Lung (tissue), 12 donors: ENCODE measurements around the gene NTF3. TPM values are rescaled to one million over a fixed set of nuclear protein-coding genes. Genes with fewer than 3 reads are reported as not detected.
"Not testable (repeated sequence)": the region's sequence is repeated elsewhere in the genome, so short reads cannot be mapped to it uniquely, and the experiment has no call there.

Experiments used
- ATAC-seq: fragments of 200-7000 bp; cut with Tn5 transposase; one replicate; pipeline ENCODE4 v1.9.1; 2020; ENCODE audit warnings: moderate number of reproducible peaks; ENCODE audit not compliant: insufficient read depth, low FRiP score
- DNase-seq, 3 donors: peaks; one replicate each; pipeline ENCODE4 v3.0.0-alpha.2; 2013 to 2017
- H3K27ac ChIP-seq, 2 donors: one replicate each; pipeline ENCODE4 v1.5.1; 2013; ENCODE audit warnings: mild to moderate bottlenecking in 2 of 2, moderate library complexity in 2 of 2, control low read depth in 1 of 2, inconsistent platforms in 1 of 2, low read depth in 1 of 2, low read length in 1 of 2
- H3K27me3 ChIP-seq, 3 donors: one replicate each; pipeline ENCODE4 v1.5.1; 2013; ENCODE audit warnings: low read length in 2 of 3; ENCODE audit not compliant: control insufficient read depth in 3 of 3, insufficient read depth in 3 of 3
- H3K36me3 ChIP-seq, 4 donors: one replicate each; pipeline ENCODE4 v1.5.1; 2013; ENCODE audit warnings: low read length in 4 of 4, mild to moderate bottlenecking in 1 of 4, moderate library complexity in 1 of 4; ENCODE audit not compliant: control insufficient read depth in 4 of 4, insufficient read depth in 4 of 4
- H3K4me1 ChIP-seq, 5 donors: one replicate each; pipeline ENCODE4 v1.5.1; 2013; ENCODE audit warnings: low read length in 5 of 5, mild to moderate bottlenecking in 2 of 5, moderate library complexity in 1 of 5; ENCODE audit not compliant: control insufficient read depth in 5 of 5, insufficient read depth in 5 of 5
- H3K4me3 ChIP-seq: one replicate; pipeline ENCODE4 v1.5.1; 2013; ENCODE audit warnings: mild to moderate bottlenecking, control low read depth, moderate library complexity
- H3K9ac ChIP-seq, 2 donors: one replicate each; pipeline ENCODE4 v1.5.1; 2013; ENCODE audit warnings: low read length in 2 of 2, control low read depth in 1 of 2; ENCODE audit not compliant: insufficient read depth in 1 of 2
- H3K9me3 ChIP-seq, 4 donors: one replicate each; pipeline ENCODE4 v1.5.1; 2013; ENCODE audit warnings: low read length in 3 of 4, mild to moderate bottlenecking in 1 of 4, moderate library complexity in 1 of 4; ENCODE audit not compliant: control insufficient read depth in 4 of 4, insufficient read depth in 3 of 4
- WGBS, 2 donors: extraction: QIAGEN DNeasy Blood & Tissue Kit; methylation state at CpG; one replicate each; pipeline ENCODE4 v1.1.7; 2013; 5-methylcytosine and 5-hydroxymethylcytosine counted together
- polyA plus RNA-seq, 2 donors: library from polyadenylated mRNA; stranded (reverse); fragments of 200-250 nt; gene quantifications; one replicate each; pipeline ENCODE4 v1.2.1, GENCODE V29; 2013
- total RNA-seq, 2 donors: library from RNA; depleted of rRNA in 1 of 2; stranded (reverse); fragments of >200 nt in 1 of 2; gene quantifications; one replicate each; pipeline ENCODE4 v1.2.1, GENCODE V29; 2014 to 2021
- TF ChIP-seq, protein P1 (sequence below): IDR thresholded peaks from 2 replicates; pipeline ENCODE4 v1.5.1; 2012; ENCODE audit warnings: mild to moderate bottlenecking; ENCODE audit errors: control extremely low read depth, extremely low read depth
- donor health status: control.
- donor health status: control.
- donor health status: Bipolar disorder and iron deficiency.
- donor health status: healthy.
- donor health status: DM: yes; HTN: yes; CAD: no.

NTF3 gene
- total and polyA plus RNA-seq, 4 donors: 0.84 to 2.7 (median 1.0) TPM

DNA sequence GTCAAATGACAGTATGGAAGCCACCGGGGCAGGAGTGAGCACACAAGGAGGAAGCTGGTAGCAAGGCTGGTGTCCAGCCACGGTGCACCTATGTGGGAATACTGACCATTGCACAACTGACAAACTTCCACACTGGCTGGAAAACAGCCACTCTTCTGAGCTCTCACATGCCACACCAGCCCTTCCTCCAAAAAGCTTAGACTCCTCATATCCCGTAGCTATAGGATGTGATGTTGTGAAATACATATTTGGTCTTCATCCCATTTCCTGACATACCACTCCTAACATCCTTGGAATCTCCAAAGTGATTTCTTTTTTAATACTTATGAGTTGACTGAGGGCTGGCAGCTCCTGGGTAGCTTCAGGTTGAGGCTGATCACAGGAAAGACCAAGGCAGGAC is 103.6 kb downstream of the NTF3 start:
- H3K36me3 ChIP-seq: no peaks in the 10 kb centered on the region

DNA sequence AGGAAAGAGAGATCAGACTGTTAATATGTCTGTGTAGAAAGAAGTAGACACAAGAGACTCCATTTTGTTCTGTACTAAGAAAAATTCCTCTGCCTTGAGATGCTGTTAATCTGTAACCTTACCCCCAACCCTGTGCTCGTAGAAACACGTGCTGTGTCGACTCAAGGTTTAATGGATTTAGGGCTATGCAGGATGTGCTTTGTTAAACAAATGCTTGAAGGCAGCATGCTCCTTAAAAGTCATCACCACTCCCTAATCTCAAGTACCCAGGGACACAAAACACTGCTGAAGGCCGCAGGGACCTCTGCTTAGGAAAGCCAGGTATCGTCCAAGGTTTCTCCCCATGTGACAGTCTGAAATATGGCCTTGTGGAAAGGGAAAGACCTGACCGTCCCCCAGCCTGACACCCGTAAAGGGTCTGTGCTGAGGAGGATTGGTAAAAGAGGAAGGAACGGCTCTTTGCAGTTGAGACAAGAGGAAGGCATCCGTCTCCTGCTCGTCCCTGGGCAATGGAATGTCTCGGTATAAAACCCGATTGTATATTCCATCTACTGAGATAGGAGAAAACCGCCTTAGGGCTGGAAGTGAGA is 105.2 kb downstream of the NTF3 start:
- H3K27ac ChIP-seq, H3K27me3 ChIP-seq, H3K4me1 ChIP-seq, H3K9me3 ChIP-seq, H3K9ac ChIP-seq, ATAC-seq, H3K4me3 ChIP-seq, H3K36me3 ChIP-seq: not testable (repeated sequence)
- peak in 1 of 3 donors; percentile 13 for DNase-seq
- WGBS, 2 donors: 19 to 30% methylated on average over 13 of the region's 13 CpGs

More for the DNA sequence above, 103.6 kb downstream of the NTF3 start:
- no peak overlapping the region for H3K9ac ChIP-seq
- H3K4me3 ChIP-seq: no peak overlapping the region
- TF ChIP-seq, protein P1, sequence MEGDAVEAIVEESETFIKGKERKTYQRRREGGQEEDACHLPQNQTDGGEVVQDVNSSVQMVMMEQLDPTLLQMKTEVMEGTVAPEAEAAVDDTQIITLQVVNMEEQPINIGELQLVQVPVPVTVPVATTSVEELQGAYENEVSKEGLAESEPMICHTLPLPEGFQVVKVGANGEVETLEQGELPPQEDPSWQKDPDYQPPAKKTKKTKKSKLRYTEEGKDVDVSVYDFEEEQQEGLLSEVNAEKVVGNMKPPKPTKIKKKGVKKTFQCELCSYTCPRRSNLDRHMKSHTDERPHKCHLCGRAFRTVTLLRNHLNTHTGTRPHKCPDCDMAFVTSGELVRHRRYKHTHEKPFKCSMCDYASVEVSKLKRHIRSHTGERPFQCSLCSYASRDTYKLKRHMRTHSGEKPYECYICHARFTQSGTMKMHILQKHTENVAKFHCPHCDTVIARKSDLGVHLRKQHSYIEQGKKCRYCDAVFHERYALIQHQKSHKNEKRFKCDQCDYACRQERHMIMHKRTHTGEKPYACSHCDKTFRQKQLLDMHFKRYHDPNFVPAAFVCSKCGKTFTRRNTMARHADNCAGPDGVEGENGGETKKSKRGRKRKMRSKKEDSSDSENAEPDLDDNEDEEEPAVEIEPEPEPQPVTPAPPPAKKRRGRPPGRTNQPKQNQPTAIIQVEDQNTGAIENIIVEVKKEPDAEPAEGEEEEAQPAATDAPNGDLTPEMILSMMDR: no peak
- no peak overlapping the region for H3K27ac ChIP-seq
- WGBS, 2 donors: 76 to 86% methylated on average over 3 of the region's 3 CpGs
- peaks cover 0 to 8% (median 0%) of the 10 kb centered on the region in 4 donors for H3K9me3 ChIP-seq
- H3K27me3 ChIP-seq: no peaks in the 10 kb centered on the region
- no peak for DNase-seq
- ATAC-seq: no peak
- peaks cover 0 to 1% (median 0%) of the 10 kb centered on the region in 5 donors for H3K4me1 ChIP-seq

DNA sequence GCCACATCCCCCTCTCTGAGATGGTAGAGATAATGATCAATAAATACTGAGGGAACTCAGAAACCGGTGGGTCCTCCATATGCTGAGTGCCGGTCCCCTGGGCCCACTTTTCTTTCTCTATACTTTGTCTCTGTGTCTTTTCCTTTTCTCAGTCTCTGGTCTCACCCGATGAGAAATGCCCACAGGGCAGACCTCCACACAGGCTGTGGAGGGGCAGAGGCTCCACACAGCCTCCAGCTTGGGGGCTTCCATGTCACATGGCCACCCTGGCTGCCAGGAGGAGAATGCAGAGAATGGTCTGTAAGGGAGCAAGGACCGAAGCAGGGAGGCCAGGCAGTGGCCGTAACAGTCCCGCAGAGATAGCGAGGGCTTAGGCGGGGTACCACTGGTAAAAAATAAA is 105.9 kb downstream of the NTF3 start:
- DNase-seq (no peak), ATAC-seq (no peak)
- H3K9me3 ChIP-seq: peaks cover 0 to 8% (median 2%) of the 10 kb centered on the region in 4 donors
- H3K4me3 ChIP-seq: no peak overlapping the region
- H3K36me3 ChIP-seq: no peaks in the 10 kb centered on the region
- WGBS, 2 donors: 88 to 89% methylated on average over 8 of the region's 8 CpGs
- H3K4me1 ChIP-seq: peaks cover 0 to 1% (median 0%) of the 10 kb centered on the region in 5 donors
- TF ChIP-seq, protein P1: no peak
- H3K27ac ChIP-seq: no peak overlapping the region
- no peaks in the 10 kb centered on the region for H3K27me3 ChIP-seq
- no peak overlapping the region for H3K9ac ChIP-seq
